AG20443 (cell line): ENCODE data around the gene AASDHPPT.
A peak's percentile ranks its signal among the peaks of the same experiment; 100 is the strongest.

Source experiments
- DNase-seq: peaks from one replicate; pipeline ENCODE4 v3.0.0; 2012; ENCODE audit warnings: low spot score, mixed read lengths

Gene AASDHPPT

DNA sequence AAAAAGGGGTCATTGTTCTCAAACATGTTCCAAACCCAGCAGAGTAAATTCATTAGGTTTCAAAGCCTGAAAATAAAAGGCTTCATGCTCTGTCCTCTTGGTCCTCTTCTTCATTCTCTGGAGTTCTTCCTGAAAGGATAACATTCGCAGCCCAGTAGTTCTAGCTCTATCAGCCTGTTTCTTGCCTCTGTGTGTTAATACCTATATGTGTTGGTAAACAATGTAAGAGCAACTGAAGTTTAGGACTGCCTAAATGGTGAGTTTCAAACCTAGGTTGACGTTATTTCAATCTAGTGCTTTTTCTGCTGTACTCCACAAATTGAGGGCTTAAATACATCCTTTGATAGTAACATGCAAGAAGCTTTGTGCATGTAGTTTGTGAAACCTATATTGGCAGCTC lies 9.4 kb downstream of the AASDHPPT start:
- DNase-seq: no peak

DNA sequence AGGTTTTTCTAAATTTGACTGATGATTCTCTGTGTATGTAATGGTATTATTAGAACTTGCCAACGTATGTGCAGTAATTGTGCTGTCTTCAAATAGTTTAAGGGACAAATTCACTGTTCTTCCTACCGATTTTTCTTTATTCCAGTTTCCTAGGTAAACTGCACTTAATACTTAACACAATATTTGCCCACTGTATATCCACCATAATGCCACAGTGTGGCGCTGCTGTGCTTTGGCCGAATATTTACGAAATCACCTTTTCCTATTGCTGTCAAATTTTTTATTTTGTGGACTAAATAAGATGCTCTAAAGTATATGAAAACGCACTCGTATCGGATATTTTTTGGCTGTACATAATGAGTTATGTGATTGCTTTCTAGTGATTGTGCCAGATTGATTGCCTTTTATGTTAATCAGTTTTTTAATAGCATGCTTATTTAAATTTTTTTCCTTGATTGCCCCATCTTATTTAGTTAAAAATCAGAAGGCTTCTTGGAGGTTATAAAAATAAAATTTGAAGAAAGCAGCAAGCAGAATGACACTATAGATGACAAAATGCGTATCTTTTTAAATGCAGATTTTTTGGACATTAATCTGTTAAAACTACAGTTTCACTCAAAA lies 10.5 kb downstream of the AASDHPPT start:
- DNase-seq: peak; percentile 23

DNA sequence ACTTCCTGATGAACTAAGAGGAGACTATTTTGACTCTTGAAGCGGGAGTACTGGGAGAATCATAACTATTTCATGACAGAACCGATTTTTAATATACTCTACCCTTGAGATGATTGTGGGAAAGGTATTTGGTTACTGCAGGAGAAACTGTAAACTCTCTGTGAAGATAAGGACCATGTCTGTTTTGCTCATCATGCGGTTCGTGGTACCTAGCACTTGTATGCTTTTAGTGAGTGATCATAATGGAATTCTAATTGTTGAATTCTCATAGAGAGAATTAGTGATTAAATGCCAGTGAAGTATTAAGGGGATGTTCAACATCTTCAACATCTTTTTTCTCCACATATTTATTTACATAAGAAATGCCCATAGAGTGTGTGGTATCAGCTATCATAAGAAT lies 11.4 kb downstream of the AASDHPPT start:
- no peak for DNase-seq

DNA sequence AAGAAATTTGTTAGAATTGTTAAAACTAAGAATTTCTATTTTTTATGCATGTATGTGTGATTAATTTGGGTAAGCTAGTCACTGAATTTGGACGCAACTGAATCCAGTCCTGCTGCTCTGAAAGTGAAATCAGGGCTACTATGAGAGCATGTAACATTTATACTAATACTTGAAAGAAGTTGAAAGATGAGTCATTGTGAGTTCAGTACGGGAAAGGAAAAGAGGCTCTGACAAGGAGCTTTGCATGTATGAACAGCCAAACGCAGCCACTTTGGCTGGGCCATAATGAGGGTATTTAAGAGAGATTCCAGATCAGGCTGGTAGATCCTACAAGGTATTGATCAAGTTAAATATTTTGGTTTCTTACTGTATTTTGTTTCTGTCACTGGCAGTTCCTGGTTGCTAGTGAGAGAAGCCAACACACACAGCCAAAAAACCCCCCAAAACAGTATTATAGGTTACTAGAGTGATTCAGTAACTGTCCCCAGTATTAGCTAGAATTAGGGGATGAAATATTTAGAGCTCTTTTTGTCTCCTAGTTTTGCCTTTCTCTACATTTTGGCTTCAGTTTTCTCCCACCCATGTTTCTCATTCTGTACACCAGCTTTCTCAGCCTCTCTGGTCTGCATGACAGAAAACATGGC lies 14.1 kb downstream of the AASDHPPT start:
- DNase-seq: peak; percentile 14

DNA sequence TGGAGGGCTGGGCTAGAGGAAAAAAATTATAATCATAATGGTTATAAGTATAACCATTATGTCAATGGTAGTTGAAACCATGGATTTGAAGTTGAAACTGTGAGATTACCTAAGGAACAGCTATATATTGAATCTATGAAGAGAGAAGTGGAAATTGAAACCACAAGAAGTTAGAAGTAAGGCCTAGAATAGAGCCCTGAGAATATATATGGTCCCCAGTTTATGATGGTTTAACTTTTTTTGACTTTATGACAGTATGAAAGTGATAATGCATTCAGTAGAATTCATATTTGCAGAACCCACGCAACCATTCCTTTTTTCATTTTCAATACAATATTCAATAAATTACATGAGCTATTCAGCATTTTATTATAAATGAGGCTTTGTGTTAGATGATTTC lies 15.0 kb downstream of the AASDHPPT start:
- no peak for DNase-seq

DNA sequence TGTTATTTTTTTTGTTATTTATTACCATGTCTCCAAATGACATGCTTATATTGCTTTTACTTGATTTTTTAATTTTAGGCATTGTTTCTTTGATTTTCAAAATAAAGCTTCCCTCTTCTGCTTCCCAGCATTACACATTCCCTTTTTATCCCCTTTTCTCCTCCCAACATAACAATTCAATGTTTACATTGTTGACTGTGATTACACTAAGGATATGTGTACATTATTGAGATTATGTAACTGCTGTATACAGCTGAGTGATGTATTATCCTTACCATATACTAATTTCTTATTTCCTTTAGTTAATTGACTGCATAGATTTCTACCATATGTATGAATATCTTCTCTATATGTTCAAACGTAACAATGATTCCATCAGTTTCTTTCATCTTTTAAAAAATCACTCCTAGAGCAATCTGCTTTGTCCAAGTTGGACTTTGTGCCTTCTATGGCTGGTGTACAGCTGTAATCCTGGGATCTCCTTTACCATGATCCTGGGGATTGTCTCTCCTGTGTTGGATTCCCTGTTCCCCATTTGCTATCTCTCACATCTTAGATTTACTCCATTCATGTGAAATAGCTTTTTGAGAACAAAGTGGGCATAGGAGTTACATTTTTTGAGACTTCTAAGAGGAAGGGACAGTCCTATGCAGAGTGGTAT lies 21.6 kb downstream of the AASDHPPT start:
- no peak for DNase-seq

DNA sequence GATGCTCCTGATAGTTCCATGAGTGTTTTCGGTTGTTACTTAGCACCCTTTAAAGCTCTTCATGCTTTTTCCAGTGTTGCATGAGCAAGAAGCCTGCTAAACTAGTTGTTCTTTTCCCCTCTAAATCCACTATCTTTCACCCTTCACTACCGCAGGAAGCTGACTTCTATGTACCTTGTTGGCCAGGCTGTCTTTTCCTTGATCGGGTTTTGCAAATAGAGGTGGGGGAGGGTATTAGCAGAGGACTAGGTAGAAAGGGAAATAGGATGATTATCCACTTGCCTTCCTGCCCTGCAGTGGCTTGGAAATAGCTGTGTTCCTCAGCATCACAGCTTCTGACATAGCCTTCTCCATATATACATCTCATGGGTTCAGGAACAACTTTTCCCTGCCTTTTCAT lies 23.9 kb downstream of the AASDHPPT start:
- DNase-seq: no peak

DNA sequence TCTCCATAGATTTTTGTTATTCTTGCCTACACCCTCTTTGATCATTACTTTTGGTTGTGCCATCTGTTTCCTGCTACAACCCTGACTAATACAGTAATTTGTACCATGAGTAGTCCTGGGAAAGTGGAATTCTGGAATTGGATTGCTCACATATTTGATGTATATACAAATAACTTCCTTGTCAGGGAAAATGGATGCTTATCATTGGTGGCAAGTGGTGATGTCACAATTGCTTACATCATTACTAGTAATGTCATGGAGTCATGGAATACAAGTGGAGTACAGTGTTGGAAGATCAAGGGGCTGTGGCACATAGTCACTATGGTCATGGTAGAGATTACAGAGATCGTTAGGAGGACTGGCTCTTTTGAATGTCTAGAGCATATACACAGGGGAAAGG lies 24.4 kb downstream of the AASDHPPT start:
- no peak for DNase-seq

DNA sequence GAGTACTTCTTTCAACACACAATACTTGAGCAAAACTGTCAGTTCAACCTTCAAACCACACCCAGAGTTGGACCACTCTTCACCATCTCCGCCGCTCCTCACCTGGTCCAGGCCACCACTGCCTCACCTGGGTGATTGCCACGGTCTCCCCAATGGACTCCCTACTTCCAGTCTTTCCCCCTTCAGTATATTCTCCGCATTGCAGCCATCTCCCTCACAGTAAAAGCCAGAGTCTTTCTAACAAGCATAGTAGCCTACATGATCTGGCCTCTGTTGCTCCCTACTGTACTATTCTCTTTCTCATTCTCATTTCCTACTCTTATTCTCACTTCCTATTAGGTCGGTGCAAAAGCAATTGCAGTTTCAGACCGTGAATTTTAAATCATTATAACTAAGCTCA lies 28.5 kb downstream of the AASDHPPT start:
- no peak for DNase-seq

DNA sequence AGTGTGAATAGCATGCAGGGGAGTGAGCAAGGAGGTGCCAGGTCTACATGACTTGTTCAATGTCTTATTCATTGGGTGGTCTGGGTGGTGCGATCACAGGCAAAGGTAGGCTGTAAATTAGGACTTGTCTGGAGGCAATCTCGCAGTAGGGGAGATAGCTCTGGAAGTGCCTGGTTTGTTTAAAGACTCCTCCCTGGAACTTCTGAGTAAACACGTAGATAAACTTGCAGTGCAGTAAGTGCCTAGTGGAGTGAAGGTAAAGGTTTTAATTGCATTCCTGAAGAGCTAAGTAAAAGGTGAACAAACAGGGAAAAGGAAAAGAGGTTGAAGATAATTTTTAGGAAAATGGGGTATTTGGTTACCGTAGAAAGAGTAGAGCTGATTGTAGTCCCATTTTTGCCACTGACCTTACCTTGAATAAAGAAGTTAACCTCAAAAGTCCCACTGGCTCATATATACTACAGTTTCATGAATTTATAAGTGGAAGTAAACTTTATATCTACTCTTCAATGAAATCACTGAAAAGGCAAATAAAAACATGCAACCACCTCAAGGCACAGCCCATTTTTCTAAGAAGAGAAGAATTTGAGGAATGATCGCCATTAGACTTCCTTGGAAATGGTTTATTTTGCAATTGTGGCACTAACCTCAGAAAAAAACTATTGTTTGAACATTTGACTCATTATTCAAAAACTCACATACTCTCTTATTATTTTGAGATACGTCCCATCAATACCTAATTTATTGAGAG lies 44.3 kb downstream of the AASDHPPT start:
- DNase-seq: no peak

DNA sequence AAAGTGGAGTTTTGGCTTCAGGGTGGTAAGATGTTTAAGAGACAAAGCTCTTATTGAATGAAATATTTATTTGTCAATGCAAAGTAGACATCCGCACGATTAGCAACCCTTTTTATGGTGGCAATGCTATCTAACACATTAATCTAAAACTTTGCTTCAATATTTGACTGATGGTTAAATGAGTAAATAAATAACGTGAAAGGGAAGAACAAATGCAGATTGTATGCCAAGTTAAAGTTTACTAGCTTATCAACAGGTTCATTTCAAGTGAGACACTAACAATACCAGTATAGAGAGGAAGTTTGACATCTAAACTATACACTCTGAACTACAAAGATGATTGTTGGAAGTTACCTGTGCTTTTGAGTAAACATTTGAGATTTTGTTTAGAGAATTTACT lies 50.1 kb downstream of the AASDHPPT start:
- DNase-seq: no peak

DNA sequence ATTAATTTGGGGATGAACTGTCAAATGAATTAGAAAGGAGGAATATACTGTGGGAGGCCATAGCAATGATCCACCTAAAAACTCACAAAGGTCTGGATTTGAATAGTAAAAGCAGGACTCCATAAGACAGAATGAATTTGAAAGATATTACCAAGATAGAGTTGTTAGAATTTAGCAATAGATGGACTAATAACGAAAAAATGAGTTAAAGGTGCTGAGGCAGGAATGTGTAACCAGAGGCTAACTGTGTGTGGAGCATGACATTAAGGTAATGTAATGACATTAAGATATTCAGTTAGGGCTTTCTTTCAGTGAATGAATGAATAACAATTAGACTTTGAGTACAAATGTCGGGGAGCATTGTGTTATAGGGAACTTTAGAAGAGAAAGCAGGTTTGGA lies 51.3 kb downstream of the AASDHPPT start:
- no peak for DNase-seq

DNA sequence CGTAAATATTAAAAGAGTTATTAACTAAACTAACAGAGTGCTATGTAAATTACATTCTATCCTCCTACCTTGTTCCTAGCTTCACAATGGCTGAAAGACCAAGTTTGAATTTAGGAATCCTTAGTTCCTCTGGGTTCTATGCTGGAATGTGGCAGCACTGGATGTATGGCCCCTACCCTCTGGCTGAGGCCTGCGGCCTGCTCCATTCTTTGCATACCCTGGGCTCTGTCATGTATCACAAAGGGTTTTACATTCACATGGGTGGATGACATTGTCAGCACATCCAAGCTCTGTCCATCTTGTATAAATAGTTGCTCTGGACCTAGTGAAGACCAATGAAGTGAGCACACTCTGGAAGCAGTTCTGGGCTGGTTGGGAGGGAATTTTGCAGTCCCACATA lies 54.5 kb downstream of the AASDHPPT start:
- no peak for DNase-seq

DNA sequence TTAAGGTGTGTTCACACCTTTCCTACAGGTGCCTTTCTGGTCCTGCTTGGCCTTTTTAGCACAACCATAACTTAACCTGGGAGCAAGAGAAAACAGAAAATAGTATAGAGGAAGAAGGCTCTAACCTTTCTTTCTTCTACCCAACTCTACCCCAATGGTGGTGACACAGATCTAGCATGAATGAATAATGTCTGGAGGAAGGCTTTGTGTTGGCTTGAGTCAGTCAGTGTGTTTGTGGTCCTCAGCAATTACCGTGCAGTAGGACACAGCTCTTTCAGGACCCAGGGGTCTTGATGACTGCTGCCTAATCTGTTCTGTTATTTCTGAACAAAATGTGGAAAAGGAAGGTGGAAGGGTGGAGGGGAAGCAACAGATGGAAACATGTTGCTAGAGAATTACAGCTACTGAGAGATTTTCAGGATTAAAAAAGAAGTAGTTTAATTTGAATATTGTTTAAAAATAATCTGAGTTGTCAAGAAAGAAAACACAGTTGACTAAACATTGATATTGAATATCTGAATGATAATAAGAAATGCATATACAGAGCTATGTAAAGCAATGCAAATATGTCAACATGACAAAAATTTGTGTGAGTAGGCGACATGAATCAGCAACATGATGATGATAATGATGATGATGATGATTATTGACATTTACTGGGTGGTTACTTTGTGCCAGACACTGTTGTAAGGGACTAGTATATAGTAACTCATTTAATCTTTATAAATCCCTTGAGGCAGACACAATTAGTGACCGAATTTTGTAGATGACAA lies 55.3 kb downstream of the AASDHPPT start:
- DNase-seq: no peak

DNA sequence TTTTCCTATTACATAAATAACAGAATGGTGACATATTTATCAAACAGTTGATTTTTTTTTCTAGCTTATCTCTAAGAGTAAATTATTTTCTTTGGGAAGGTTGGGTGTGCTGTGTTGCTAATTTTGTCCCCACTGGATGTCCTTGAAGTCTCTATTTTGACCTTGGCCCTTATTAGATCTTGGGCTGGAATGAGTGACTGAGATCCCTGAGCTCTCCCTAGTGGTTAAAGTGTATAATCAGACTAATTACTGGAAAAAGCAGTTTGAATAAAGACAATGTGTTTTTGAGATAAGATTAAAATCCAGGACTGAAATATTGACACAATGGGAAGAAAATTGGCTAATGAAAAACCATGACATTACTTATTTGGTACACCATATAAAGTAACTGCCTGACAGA lies 56.1 kb downstream of the AASDHPPT start:
- DNase-seq: no peak

DNA sequence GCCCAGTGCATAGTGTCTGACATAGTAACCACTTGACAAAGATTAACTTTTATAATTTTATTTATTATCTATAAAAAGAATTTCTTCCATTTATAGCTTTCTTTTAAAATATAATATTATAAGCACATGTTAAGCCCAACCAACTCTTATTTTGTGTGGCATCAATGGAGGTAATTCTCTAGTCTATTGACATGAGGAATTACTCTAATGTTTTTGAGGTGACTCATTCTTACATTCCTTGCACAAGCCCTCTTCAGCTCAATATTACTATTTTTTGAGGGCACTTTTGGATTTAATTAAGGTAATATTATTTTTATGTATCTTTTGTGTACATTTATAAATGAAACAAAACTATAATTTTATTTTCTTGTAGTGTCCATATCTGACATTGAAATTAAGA lies 59.6 kb downstream of the AASDHPPT start:
- DNase-seq: no peak

DNA sequence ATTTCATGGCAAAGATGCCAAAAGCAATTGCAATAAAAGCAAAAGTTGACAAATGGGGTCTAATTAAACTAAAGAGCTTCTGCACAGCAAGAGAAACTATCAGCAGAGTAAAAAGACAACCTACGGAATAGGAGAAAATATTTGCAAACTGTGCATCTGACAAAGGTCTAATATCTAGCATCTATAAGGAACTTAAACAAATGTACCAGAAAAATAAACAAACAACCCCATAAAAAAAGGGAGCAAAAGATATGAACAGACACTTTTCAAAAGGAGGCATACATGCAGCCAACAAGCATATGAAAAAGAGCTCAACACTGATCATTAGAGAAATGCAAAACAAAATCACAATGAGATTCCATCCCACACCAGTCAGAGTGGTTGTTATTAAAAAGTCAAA lies 60.3 kb downstream of the AASDHPPT start:
- DNase-seq: no peak
